ENCODE results near the gene RBM14. TPM values are rescaled to one million over a fixed set of nuclear protein-coding genes. Genes with fewer than 3 reads are reported as not detected.
"Not testable (repeated sequence)": the region's sequence is repeated elsewhere in the genome, so short reads cannot be mapped to it uniquely, and the experiment has no call there.

The RBM14 gene
- total RNA-seq, 1 donor from 2014 or later = 31.8 TPM

GRCh38 chr11:66600219-66600618, 16.2 kb upstream of the RBM14 start:
- no peak for DNase-seq

GRCh38 chr11:66600631-66601233, 15.7 kb upstream of the RBM14 start:
- DNase-seq = no peak

- DNase-seq = no peak
Measured at GRCh38 chr11:66603072-66603471, 13.4 kb upstream of the RBM14 start.

DNA sequence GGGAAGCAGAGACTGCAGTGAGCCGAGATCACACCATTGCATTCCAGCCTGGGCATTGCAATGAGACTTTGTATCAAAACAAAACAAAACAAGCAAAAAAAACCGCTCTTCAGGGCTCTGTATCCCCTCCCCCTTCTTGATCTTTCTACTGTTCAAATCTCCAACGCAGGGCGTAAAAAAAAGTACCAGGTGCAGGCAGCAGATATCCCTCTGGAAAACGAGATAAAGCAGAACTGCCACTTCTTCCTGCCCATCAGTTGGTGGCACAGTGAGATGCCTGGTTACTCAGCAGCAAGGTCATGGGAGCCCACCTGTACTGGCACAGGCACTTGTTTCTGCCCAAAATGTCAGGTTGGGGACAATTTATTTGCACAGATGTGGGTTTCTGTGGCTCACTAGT, 12.3 kb upstream of the RBM14 start:
- DNase-seq = no peak

DNA sequence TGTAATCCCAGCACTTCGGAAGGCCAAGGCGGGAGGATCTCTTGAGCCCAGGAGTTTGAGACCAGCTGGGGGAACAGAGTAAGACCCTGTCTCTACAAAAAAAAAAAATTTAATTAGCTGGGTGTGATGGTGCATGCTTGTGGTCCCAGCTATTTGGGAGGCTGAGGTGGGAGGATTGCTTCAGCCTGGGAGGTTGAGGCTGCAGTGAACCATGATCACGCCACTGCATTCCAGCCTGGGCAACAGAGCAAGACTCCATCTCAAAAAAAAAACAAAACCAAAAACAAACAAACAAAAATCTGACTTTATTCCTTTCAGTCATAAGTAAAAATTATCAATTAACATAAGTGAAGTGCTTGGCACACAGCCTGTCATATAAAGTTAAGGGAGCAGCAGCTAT, 9.8 kb upstream of the RBM14 start:
- DNase-seq = not testable (repeated sequence)

- no peak for DNase-seq
Measured at GRCh38 chr11:66607126-66607834, 9.2 kb upstream of the RBM14 start.

DNA sequence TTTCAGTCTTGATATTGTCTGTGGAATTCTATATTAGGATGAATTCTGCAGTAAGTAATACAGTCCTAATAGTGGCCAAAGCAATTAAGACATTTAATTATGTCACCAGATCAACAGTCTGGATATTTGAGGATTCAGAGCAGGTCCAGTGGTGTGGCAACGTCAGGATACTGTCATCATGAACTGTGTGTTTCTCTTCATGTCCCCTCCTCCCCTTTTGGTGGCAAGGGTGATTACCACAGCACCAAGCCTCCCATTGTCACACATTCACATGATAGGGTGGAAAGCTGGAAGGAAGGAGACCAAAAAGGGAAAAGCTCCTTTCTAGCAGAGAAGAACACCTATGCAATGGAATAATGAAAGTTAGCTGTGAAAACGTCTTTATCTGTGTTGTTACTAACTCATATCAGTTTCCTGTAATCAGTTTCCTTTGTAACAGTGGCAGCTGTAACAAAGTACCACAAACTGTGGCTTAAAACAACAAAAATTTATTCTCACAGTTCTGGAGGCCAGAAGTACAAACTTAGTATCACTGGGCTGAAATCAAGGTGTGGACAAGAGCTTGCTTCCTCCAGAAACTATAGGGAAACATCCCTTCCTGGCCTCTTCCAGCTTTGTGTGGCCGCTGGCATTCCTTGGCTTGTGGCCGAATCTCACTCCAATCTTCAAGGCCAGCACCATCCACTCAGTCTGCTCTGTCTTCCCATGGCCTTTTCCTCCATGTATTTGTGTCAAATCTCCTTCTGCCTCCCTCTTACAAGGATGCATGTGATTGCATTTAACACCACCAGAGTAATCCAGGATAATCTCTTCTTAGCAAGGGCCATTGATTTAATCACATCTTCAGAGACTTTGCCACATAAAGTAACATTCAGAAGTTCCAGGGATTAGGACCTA, 6.5 kb upstream of the RBM14 start:
- no peak for DNase-seq

GRCh38 chr11:66612458-66612857, 4.0 kb upstream of the RBM14 start:
- no peak for DNase-seq

DNA sequence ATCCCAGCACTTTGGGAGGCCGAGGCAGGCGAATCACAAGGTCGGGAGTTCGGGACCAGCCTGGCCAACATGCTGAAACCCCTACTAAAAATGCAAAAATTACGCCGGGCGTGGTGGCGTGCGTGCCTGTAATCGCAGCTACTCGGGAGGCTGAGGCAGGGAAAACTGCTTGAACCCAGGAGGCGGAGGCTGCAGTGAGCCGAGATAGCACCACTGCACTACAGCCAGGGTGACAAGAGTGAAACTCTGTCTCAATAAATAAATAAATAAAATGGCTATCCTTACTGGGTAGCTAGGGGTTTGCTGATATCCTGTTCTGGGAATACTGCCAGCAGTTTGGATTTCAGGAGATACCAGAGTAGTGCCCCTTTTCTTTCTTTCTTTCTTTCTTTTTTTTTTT, 2.4 kb upstream of the RBM14 start:
- DNase-seq = no peak

DNA sequence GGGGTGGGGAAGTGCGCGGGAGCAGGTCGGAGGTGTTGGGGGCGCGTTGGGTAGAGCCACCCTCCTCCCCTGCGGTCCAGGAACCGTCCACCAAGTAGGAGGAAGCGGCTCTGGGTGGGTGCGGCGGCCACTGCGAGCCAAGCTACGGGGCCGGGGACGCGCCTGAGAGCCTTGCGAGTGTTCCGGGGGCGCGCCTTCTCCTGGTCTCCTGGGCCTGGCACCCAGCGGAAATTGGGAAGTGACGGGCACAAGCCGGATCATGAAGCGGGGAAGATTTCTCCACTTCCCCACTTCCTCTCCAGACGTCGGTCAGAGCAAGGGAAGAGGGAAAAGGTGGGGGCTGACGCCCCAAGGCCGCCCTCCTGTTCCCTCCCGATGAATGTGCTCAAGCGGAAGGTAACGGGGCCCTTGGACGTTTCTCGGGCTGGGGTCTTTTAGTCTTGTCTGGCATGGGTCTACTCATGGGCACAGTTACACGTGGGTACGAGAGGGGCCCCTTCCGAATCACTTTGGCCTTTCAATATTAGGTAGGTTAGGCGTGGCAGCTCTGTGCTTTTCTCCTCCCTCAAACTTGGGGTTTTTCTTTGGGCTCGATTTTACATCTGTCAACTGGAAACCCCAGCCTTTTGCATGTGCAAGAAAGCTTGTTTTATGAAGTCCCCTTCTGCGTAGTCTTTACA, 865 bp downstream of the RBM14 start:
- DNase-seq = peak; percentile 61

DNA sequence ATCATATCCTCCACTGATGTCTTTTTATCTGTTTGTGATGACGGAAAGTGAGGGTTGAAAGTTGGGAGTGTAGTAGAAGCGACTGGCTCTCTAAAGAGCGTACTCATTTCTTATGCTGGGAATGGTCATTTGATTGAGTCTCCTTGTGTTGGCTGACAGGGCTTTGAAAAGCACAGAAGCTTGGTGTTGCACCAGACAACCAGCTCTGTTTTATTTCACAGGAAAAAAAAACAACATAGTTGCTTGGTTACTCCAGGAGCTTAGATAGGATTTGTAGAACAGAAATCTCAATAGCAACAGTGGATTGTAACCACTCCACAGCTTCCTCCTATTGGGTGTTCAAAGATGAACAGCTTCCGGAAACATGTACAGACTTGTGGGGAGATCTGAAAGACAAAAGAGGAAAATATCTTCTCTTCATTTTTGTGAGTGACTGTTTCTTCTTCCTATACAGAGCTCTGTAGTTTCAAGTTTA, 2.7 kb downstream of the RBM14 start:
- no peak for DNase-seq

GRCh38 chr11:66624450-66624849, 8.0 kb downstream of the RBM14 start:
- no peak for DNase-seq

DNA sequence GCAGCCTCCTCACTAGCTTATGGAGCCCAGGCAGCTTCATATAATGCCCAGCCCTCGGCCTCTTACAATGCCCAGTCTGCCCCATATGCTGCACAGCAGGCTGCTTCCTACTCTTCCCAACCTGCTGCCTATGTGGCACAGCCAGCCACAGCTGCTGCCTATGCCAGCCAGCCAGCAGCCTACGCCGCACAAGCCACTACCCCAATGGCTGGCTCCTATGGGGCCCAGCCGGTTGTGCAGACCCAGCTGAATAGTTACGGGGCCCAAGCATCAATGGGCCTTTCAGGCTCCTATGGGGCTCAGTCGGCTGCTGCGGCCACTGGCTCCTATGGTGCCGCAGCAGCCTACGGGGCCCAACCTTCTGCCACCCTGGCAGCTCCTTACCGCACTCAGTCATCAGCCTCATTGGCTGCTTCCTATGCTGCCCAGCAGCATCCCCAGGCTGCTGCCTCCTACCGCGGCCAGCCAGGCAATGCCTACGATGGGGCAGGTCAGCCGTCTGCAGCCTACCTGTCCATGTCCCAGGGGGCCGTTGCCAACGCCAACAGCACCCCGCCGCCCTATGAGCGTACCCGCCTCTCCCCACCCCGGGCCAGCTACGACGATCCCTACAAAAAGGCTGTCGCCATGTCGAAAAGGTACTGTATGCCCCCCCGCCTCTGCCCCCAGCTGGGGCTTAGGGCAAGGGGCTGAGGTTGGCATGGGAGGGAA, 8.8 kb downstream of the RBM14 start:
- no peak for DNase-seq

GRCh38 chr11:66625752-66626149, 9.3 kb downstream of the RBM14 start:
- DNase-seq = no peak

GRCh38 chr11:66626382-66626781, 10.0 kb downstream of the RBM14 start:
- DNase-seq = no peak

DNA sequence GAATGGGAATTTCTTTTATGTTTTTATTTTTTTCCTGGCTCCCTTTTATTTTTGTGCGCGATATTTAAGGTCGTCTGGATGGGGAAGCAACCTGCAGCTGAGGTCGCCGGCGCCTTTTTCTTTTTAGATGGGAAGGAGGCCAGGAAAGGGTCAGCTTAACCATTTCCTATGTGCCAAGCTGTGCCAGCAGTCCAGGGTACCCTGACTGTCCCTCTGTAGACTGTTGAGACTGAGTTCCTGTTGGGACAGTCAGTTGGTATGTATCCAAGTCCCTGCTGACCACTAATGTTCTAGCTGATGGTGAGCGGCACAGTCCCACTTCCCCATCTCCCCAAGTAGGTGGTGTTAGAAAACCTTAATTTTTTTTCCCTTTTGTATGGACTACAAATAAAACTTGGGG, 10.5 kb downstream of the RBM14 start:
- no peak for DNase-seq

DNA sequence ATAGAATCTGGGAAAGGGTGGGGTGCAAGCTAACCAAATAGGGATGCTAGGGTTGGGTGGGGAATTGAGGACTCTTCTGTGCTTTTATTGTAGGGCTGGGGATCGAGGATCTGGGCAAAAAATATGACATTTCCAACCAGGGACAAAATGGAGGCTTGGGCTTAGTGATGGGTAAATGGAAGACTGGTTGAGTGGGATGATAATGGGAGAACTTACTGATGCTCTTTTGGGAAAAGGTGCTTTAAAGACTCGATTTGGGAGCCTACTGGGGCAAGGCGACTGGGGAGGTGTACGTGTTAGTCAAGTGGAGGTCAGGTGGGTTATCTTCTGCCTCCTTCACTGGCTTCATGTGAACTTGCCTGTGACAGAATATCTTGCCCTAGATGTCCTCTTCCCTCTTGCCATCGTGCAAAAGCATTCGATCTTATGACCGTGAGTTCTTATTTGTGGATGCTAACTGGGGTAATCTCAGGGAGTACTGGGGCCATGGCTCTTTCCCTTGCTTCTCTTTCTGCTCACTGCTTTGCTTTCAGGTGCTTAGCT, 11.7 kb downstream of the RBM14 start:
- DNase-seq = no peak

GRCh38 chr11:66629356-66629755, 12.9 kb downstream of the RBM14 start:
- no peak for DNase-seq

- DNase-seq = no peak
Measured at GRCh38 chr11:66631883-66632282, 15.5 kb downstream of the RBM14 start.

- DNase-seq = no peak
Measured at GRCh38 chr11:66632952-66633351, 16.5 kb downstream of the RBM14 start.

DNA sequence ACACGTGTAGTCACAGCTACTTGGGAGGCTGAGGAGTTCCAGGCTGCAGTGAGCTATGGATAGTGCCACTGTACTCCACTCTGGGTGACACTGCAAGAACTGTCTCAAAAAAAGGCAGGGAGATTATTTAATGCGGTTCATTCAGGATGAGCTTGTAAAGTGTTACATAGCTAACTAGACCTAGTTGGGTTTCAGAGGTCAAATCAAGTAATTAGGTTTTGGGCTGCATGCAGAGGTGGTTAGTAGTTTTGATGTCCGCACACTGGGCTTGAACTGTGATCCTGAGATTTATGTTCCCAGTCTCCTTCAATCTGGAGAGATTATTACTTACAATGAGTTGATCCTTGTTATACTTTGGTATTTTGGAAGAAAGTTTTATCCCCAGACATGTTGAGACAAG, 20.0 kb downstream of the RBM14 start:
- no peak for DNase-seq
